HG03103 (cell line): ENCODE results near the gene UMPS.

Experiments used
- ATAC-seq: cut with Tn5 transposase; IDR thresholded peaks from one replicate; pipeline ENCODE4 v1.9.1; 2021; ENCODE audit warnings: low read depth; ENCODE audit not compliant: unreplicated experiment

Gene UMPS

DNA sequence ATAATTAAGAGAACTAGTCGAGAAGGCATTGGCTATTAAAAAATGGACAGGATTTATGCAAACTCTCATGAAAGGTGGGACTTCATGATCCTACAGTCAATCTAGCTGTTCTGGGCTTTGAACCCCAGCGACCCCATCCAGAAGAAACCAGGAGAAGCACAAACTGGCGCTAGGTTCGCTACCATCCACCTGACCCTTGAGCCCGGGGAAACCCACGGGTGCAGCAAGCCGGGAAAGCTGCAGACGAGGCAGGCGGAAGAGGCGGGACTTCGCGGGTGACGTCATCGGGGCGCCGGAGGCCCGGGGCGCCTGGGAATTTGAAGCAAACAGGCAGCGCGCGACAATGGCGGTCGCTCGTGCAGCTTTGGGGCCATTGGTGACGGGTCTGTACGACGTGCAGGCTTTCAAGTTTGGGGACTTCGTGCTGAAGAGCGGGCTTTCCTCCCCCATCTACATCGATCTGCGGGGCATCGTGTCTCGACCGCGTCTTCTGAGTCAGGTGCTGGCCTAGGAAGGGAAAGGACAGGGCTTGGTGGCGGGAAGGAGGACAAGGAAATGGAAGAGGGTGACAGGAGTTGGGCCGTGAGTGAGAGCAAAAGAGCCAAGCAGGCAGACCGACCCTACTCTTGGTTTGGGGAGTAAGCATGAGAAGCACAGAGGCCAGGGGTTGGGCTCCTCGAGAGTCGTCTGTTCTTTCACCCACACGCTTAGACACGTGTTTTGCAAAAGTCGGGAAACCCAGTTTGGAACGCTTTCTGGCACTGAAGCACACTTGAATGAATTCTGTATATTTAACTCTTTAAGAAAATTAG is at the start of gene UMPS:
UMPS (plus strand) TSS at position 324 of the 812 bp plus-strand sequence; CDS start at position 344, 20 bp downstream.
- ATAC-seq: peak; percentile 95

DNA sequence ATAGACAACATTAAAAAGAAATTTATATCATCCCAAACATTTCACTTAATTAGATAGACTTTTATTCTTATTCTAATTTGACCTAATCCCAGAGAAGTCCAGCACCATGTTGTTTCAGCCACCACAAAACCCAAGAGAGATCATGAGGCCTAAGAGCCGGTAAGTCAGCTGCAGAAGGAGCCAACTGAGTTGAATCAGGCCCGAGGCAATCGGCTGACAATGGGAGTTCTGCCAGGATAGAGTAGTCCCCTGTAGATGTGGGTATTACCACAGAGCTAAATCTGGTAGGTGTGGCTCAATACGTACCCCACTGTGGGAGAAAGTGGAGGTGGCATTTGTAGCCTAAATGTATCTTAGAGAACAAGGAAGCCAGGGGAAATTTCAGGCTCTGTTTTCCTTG is 49.7 kb upstream of the UMPS start:
- ATAC-seq: no peak

DNA sequence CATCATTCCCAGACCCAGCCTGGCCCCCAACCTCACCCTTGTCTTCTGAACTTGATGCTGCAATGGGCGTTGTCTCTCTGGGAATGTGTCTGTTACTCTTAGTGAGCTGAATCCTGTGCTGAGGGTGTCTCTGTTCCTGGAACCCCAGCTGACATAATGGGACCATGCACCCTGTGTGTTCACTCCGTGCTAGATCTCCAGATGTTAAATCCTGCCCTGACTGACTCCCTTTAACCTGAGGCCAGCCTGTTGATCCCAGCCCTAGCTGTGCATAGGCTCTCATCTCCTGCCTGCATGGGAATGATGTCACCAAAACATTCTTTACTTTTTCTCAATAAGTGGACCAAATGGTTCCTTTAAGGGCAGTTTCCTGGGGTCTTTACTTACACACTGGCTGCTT is 48.0 kb upstream of the UMPS start:
- no peak for ATAC-seq

DNA sequence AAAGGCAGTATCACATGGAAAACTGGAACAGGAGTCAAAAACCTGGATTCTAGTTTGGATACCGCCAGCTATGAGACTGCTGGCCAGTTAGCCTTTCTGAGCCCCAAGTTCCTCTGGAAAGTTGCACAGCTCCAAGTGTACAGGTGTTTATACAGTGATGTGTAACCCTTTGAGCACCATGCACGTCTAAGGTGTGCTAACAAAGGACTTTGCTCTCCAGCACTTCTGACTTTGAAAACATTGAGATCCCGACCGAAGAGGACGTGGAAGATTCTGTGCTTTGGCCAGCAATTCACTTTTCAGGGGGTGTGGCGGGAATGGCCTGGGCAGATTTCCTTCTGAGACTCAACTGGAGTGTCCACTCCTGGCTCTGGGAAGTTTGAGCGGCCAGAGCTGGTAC is 45.8 kb upstream of the UMPS start:
- ATAC-seq: no peak

DNA sequence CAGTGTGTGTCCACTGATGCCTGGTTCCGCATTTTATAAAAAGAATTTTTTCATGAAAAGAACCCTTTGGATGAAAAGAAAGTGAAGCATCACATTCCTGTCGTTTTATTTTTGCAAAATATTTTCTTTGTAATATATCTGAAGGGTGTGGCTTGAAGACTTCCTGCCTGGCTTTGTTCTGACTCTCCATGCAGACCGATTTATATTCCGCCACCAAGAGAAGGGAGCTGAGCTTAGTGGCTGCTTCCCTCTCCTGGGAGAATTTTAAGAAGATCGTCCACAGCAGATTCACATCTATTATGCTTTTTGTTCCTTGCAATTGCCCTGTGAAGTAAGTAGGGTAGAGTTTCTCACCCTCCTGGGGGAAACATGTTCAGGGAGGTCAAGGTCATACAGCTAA is 45.2 kb upstream of the UMPS start:
- no peak for ATAC-seq

DNA sequence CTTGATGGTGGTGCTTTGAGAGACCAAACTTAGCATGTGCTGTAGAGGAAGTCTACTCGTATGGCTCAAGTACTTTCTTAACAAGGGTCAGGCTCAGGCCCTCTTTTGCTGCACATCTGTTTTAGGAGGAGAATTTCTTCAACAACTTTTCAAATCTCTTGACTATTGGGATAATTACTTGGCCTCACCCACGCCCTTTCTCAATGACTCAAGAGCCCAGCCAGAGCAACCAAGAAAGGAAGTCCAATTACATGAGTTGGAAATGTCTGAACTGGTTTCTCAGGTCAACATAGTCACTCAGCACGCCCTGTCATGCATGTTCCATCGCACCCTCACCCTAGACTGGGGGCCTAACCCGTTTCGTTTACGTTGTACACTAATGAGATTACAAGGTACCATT is 44.8 kb upstream of the UMPS start:
- ATAC-seq: no peak

DNA sequence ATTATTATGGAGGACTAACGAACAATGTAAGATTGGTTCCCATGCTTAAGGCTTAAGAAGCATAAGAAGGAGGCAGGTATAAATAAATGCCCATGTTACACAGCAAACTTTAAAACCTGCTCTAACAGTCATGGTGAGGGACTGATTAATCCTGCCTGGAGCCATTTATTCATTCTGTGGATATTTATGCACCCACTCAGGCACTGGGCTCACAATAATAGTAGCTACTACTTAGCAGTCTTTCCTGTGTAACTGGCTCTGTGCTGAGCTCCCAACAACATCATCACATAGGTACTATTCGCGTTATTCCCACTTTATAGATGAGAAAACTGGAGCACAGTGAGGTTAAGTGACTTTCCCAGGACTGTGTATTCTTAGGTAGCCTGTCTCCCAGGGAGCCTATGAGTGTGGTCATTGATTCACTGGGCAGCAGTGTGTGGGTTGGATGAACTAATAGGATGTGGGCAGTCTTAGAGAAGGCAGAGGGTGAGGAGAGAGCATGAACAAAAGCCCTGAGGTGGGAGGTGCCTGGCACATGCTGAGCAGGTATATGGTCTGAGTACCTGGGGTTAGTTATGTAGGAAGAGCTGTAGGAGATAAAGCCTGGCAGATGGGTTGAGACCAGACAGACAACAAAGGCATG is 44.1 kb upstream of the UMPS start:
- no peak for ATAC-seq

DNA sequence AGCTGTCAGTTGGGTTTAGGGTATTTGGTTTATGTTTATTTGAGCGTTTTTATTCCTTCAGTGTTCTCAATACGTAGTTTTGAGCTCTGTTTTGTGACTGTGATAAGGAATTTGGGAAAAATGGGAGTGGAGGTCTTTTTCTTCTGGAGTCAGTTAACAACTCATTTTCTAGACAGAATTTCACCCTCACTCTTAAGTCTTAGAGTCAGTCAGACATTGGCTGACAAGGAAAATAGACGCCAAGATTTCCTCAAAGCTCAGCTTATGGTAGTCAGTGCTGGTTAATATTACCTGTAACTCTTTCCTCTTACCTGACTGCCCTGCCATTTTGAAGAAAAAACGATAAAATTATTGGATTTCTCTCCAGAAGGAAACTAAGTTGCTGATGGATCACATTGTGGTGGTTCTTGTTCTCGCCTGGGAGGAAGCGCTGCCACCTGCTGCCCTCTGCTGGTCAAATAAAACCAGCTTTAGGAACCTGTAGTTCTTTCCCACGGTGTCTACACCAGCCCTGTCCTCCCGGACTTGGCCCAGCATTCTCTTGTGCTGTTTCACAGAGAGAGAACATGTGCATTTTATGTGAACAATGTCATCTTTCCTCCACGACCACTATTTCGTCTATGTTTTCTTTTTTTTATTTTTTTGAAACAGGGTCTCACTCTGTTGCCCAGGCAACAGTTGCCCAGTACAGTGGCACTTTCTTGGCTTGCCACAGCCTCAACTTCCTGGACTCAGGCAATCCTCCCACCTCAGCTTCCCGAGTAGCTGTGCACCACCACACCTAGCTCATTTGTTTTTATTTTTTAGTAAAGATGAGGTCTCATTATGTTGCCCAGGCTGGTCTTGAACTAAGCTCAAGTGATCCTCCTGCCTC is 41.4 kb upstream of the UMPS start:
- no peak for ATAC-seq

DNA sequence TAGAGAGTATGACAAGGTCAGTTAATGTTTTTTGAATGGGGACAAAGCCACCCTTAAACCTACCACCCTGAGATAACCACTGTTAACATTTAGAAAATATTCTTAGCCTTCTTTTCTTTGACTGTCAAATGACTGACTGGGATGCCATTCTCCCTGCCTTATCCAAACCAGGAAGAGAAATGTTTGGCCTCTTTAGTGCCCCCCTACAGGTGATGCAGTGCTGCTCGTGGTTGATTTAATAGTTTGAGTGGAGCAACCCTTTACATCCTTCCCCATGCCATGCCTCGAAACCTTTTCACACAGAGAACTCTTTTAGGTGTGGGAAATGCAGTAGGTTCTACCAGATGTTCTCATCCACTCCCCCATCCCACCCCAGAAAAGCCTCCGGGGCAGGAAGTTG is 38.7 kb upstream of the UMPS start:
- ATAC-seq: no peak

DNA sequence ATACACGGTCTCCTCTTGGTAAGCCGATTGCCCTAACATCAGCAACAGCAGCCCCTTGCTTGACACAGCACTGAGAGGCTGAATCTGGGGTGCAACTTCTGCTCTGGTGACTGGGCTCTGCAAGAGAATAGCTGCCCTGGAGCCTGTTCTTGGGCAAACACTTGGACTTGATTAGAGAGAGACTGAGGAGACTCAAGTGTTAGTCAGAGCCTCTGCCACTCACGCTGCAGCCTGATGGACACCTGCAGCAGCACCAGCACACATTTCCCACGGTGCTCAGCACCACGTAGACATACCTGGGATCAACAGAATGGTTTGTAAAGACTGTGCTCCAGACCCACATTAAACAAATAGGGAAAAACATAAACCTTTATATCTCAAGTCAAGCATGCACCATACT is 35.8 kb upstream of the UMPS start:
- ATAC-seq: no peak

DNA sequence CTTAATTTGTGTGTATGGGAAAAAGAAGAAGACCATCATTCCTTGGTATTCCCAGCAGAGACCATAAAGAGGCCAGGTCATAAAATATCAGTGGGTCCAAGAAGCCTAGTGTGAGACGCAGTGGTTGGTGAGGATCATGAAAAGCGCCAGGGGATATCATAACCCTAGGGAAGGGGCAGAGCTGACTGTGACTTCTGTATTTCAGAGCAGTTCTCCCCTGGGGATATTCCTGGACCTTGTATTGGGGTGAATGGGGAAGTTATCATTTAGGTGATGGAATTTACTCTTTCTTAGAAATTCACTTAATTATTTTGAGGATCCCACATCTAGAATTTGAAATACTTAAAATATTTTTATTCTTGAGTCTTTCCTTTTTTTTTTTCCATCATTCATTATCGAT is 34.9 kb upstream of the UMPS start:
- ATAC-seq: no peak

DNA sequence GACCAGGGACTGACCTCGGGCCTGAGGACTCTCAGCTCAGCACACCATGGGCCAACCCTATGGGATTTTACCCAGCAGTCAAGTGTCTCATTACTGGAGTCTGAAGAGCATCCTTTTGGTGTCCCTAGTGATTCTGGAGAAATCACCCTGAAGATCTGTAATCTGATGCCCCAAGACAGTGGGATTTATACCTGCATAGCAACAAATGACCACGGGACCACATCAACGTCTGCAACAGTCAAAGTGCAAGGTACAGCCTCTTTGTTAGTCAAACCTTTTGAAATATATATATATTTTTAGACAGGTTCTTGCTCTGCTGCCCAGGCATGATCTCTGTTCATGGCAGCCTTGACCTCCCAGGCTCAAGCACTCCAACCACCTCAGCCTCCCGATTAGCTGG is 34.2 kb upstream of the UMPS start:
- no peak for ATAC-seq

DNA sequence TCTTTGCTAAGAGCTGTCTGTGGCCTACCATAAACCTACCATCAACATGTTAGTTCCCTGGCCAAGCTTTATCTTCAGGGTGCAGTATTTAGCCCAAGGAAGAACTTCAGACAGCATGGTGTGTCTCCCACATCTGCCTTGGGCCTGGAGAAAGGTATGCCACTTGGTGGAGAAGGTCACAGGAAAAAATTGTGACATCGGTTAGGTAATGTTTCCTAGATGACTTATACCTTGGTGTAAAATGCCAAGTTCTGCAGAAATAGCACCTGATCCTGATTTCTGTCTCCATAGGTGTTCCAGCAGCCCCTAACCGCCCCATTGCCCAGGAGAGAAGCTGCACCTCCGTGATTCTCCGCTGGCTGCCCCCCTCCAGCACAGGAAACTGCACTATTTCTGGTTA is 33.0 kb upstream of the UMPS start:
- ATAC-seq: no peak

DNA sequence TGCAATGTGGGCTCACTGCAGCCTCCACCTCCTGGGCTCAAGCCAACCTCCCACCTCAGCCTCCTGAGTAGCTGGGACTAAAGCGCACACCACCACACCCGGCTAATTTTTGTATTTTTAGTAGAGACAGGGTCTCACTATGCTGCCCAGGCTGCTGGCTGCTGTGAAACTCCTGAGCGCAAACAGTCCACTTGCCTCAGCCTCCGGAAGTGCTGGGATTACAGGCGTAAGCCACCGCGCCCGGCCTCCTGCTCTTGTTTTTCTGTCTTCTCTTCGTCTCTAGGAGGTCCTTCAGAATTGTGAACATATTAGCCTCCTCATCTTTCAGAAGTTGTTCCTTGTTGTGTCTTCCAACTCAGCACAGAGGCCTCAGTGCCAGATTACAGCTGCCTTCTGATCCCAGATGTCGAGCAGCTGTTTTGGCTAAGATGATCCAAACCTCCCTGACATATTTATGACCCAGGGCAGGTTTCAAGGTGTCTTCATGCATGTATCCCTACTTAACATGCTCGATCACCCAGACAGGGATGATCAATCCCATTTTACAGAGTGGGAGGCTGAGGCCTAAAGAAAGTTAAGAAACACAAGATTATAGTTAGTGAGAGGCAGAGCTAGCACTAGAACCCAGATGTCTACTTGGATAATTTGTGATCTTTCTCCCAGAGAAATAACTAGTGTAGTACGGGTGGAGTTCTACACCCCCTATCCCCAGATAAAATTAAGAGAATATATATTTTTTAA is 32.1 kb upstream of the UMPS start:
- no peak for ATAC-seq

DNA sequence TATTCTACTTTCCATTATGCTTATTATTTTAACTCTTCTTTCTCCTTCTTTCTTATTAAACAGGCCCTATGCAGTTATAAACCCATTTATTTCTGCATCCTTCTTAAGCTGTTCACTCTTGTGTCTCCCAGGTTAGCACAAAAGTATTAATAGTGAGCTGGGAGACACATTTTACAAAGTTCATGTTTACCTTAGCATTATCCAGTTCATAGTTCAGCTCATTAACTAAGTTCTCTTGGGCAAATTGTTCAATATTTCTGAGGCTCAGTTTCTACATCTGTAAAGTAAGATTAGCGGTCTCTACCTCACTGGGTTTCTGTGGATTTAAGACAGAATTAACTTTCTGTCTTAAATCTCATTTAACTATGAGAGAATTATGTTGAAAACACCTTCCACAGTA is 31.2 kb upstream of the UMPS start:
- no peak for ATAC-seq

DNA sequence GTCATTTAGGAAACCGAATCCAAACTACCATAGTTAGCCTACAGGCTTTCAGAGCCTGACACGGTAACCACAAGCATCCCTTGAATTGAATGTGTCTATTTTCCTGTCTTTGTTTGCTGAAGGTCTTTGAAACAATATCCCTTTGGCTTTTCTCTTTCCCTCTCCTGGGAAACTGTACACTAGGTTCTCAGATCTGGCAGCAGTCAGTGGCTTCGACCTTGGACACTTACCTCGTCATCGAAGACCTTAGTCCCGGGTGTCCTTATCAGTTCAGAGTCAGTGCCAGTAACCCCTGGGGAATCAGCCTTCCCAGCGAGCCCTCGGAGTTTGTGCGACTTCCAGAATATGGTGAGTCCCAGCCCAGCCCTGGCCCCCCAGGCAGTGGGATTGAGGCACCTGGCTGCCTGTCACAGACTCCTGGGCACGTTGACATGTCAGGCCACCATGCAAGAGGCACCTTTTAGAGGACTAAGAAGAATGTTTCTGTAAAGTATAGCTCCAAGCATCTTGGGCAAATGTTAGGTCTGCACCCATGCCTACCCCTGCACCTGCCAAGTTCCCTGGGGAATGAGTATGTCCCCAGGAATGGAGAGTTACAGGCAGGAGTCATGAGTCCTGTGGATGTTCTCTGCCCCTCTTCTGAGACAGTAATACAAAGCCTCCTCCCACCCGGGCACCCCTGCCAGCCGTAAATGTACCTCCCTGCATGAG is 30.4 kb upstream of the UMPS start:
- no peak for ATAC-seq

DNA sequence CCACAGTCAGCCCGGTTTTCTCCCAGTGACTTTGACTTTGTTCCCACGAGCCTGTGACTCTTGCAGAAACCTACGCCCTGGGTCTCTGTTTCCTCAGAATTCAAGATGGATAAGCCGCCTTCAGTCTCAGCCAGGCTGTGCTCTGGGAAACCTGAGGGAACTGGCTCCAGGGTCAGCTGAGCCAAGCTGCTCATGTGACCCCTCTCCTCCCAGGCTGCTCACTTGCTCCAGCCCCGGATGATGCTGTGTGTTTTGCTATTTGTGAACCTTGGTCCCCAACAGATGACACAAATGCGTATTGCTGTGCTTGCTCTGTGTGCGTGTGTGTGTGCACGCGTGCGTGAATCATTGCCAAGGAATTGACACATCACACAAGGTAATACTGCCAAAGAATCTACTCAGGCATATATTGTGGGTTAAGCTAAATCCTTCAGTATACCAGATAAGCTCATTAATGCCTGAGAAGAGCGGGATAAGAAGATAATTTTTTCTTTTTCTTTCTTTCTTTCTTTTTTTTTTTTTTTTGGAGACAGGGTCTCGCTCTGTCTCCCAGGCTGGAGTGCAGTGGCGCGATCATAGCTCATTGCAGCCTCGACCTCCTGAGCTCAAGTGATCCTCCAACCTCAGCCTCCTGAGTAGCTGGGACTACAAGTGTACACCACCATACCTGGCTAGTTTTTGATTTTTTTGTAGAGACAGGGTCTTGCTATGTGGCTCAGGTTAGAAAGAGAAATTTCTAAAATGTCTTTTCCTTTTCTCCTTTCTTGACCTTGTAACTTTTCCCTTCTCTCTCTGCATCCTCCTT is 29.2 kb upstream of the UMPS start:
- ATAC-seq: no peak

DNA sequence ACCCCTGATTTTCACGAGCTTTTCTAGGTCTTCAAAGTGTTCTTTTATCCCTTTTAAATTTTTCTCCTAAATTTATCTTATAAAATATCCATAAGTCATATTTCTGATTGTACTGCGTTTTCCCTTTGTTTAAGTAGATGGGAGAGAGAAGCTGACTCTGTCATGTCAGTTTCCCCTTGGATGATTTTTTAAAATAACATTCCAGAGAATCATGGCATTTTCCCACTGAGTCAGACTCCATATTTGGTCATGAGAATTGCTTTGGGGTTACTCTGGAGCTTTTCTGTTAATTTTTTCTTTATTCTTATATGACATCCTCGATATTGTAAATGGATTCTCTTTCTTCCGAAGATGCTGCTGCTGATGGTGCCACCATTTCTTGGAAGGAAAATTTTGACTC is 28.6 kb upstream of the UMPS start:
- ATAC-seq: no peak

DNA sequence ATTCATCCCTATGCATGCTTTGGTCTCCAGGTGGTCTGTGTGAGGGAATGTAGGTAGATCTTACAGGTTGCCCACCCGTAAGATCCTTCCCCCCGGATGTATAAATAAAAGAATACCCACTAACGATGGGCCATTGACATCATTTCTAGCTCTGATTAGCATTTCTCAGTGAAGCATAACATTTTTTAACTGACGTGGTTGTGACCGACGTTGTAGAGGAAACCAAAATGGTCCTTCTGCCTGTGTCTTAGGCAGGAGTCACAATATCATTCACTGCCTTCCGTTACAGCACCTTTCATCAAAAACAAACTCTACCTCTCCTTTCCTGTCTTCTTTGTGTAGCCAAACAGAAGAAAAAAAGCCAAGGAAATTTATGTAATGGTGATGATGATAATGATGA is 27.3 kb upstream of the UMPS start:
- no peak for ATAC-seq
